ENCODE data around the gene MTMR3. TPM values are rescaled to one million over a fixed set of nuclear protein-coding genes. Genes with fewer than 3 reads are reported as not detected.
"Not testable (repeated sequence)": the region's sequence is repeated elsewhere in the genome, so short reads cannot be mapped to it uniquely, and the experiment has no call there.

Gene MTMR3
- total RNA-seq, 1 donor = 26.9 TPM

DNA sequence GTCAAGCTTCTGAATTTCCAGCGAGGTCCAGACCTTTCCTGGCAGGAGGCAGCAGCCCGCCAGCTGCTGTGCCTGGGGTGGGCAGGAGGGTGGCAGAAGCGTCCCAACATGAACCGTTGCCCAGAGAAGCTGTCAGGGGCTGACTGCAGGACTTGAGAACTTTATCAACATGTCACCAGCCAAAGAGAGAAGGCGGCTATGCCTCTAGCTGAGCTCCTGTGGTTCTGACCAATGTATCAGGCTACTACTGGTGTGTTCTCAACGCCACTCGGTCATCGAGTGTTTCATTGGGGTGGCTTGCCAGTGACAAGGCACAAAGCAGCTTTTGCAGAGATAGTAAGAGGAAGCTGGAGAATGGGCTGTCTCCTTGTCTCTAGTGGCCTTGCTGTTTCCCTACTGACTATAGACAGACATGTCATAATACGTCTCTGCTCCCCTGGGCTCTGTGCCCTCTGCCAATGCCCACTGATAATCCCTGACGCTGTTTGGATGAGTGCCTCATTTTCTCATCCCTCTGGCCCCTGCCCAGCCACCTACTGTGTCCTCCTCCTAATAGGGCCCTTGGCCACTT is 27.3 kb upstream of the MTMR3 start:
- TF ChIP-seq, protein P1, sequence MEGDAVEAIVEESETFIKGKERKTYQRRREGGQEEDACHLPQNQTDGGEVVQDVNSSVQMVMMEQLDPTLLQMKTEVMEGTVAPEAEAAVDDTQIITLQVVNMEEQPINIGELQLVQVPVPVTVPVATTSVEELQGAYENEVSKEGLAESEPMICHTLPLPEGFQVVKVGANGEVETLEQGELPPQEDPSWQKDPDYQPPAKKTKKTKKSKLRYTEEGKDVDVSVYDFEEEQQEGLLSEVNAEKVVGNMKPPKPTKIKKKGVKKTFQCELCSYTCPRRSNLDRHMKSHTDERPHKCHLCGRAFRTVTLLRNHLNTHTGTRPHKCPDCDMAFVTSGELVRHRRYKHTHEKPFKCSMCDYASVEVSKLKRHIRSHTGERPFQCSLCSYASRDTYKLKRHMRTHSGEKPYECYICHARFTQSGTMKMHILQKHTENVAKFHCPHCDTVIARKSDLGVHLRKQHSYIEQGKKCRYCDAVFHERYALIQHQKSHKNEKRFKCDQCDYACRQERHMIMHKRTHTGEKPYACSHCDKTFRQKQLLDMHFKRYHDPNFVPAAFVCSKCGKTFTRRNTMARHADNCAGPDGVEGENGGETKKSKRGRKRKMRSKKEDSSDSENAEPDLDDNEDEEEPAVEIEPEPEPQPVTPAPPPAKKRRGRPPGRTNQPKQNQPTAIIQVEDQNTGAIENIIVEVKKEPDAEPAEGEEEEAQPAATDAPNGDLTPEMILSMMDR (IDR thresholded peaks at IDR 0.05; ENCODE audit: insufficient read depth, low read length) = no peak
- H3K4me3 ChIP-seq (ENCODE audit: low read depth, low read length) = no peak overlapping the region
- no peak for DNase-seq (ENCODE audit: low read depth)

DNA sequence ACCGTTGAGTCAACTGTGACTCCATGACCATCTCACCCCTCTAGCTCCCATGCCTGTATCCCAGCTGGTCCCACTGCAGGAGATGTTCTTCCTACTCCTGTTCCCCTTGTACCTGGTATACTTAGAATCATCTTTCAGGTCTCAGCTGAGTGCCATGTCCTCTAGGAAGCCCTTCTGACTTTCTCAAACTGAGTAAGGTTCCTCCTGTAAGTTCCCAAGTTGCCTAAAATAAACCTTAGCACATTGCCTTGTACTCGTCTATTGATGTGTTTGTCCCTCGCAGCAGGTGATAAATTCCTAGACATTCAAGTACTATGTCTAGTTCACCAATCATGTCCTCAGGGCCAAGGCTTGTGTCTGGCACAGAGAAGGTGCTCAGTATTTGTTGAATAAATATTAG is 26.5 kb upstream of the MTMR3 start:
- TF ChIP-seq, protein P1 (IDR thresholded peaks at IDR 0.05; ENCODE audit: insufficient read depth, low read length) = no peak
- no peak for DNase-seq (ENCODE audit: low read depth)

DNA sequence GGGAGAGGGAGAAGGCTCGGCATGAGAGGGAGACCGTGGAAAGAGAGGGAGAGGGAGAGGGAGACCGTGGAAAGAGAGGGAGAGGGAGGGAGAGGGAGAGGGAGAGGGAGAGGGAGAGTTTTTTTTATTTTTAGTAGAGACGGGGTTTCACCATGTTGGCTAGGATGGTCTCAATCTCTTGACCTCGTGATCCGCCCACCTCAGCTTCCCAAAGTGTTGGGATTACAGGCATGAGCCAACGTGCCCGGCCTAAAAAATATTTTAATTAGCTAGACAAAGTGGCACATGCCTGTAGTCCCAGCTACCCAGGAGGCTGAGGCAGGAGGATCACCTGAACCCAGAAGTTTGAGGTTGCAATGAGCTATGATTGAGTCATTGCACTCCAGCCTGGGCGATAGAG is 23.9 kb upstream of the MTMR3 start:
- DNase-seq (ENCODE audit: low read depth); H3K4me3 ChIP-seq (ENCODE audit: low read depth, low read length): not testable (repeated sequence)

More for the DNA sequence above, 26.5 kb upstream of the MTMR3 start:
- H3K4me3 ChIP-seq (ENCODE audit: low read depth, low read length) = no peak overlapping the region

DNA sequence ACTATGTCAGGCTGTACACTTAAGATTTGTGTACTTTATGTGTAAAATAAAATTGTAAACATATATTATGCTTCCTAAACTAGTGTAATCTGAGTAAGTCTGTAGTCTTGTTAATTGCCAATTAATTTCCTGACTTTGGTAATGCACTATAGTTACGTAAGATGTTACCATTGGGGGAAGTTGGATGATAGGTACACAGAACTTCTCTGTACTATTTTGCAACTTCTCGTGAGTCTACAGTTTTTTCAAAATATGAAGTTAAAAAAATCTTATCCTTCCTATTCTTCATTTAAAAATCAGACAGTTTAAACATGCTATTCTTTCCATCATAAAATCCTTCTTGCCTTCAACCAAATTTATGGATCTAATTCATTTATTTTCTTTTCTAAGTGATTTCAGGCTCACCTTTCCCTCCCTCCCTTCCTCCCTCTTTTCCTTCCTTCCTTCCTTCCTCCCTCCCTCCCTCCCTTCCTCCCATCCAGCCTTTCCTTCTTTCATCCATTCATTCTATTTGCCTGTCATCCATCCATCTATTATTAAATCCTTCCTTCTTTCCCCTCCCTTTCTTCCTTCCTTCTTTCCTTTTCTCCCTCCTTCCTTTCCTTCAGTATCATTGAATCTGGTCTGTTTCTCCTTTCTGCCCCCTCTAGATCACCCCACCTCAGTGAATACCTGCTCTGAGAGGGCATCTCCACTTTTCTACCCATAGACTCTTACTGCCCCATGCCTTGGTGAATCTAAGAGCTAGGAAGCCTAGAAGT is 22.8 kb upstream of the MTMR3 start:
- no peak overlapping the region for H3K4me3 ChIP-seq (ENCODE audit: low read depth, low read length)
- no peak for DNase-seq (ENCODE audit: low read depth)
- TF ChIP-seq, protein P1 (IDR thresholded peaks at IDR 0.05; ENCODE audit: insufficient read depth, low read length) = no peak

DNA sequence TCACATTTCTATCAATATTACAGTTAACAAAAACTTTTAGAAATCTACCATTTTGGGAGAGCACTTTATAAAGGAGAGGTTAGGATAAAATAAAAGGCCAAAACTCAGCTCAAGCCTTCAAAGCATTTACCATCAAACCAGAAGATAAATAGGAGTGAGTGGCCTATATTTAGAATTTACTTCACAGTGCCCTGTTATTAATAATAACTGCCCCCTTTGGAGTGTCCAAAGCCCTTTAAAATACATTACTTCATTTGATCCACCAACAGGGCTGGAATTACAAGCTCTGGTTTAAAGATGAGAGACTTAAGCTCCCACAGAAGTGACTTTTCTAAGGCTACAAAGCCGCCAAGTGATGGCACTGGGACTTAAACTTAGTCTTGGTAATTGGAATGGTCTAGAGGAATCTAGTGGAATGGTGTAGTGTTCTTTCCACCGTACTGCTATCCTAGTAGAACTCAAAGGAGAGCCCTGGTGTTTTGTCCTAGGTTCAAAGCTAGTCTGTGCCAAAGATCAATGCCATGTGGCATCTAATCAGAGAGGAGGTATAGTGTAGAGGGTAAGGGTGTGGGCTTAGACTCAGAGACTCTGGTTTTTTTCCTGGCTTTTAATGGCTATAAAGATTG is 21.2 kb upstream of the MTMR3 start:
- TF ChIP-seq, protein P1 (IDR thresholded peaks at IDR 0.05; ENCODE audit: insufficient read depth, low read length) = no peak

DNA sequence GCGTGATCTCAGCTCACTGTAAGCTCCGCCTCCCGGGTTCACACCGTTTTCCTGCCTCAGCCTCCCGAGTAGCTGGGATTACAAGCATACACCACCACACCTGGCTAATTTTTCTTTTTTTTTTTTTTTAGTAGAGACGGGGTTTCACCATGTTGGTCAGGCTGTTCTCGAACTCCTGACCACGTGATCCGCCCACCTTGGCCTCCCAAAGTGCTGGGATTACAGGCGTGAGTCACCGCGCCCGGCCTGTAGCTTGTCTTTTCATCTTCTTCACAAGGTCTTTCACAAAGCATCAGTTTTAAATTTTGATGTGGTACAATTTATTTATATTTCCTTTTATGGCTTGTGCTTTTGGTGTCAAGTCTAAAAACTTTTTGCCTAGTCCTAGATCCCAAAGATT is 17.4 kb upstream of the MTMR3 start:
- DNase-seq (ENCODE audit: low read depth); H3K4me3 ChIP-seq (ENCODE audit: low read depth, low read length): not testable (repeated sequence)

More for the DNA sequence above, 21.2 kb upstream of the MTMR3 start:
- no peak for DNase-seq (ENCODE audit: low read depth)
- no peak overlapping the region for H3K4me3 ChIP-seq (ENCODE audit: low read depth, low read length)

DNA sequence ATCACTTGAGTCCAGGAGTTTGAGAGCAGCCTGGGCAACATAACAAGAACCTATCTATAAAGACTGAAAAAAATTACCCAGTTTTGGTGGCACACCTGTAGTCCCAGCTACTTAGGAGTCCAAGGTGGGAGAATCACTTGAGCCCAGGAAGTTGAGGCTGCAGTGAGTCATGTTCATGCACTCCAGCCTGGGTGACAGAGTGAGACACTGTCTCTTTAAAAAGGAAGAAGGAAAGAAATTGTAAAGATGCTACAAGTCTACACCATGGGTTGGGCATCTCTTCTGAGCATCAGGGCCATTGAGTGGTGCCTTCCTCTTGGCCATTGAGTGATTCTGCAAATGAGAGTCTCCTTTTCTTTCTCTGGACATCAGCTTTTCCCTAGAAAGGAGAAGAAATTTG is 15.7 kb upstream of the MTMR3 start:
- H3K4me3 ChIP-seq (ENCODE audit: low read depth, low read length) = no peak overlapping the region
- TF ChIP-seq, protein P1 (IDR thresholded peaks at IDR 0.05; ENCODE audit: insufficient read depth, low read length) = no peak
- no peak for DNase-seq (ENCODE audit: low read depth)
